ENCODE measurements around the gene PI16. TPM values are rescaled to one million over a fixed set of nuclear protein-coding genes. Genes with fewer than 3 reads are reported as not detected.

The PI16 gene
- total RNA-seq, 2 donors from 2014 or later: 1.2 to 2.6 TPM

GRCh38 chr6:37005827-37006567 lies 51.5 kb downstream of the PI16 start:
- no peak for TF ChIP-seq CTCF (IDR thresholded peaks at IDR 0.05)
- intact Hi-C loops (cut with DNase I): no loop called here
- Histone ChIP-seq H3K4me3 (peak overlapping the region; percentile 22), H3K4me1 (no peaks in the 10 kb centered on the region), H3K27ac (peak overlapping the region; percentile 24), H3K9me3 (no peaks in the 10 kb centered on the region), H3K36me3 (no peaks in the 10 kb centered on the region), H3K9ac (ENCODE audit: low read depth in 2 of 2, low read length in 2 of 2) (peak overlapping the region in 1 of 2 donors; percentile 39), H3K27me3 (no peaks in the 10 kb centered on the region)
- no peak for DNase-seq

- TF ChIP-seq CTCF (IDR thresholded peaks at IDR 0.05): no peak
- H3K27me3 ChIP-seq: no peaks in the 10 kb centered on the region
- no peaks in the 10 kb centered on the region for H3K36me3 ChIP-seq
- intact Hi-C loops (cut with DNase I): no loop called here
- no peaks in the 10 kb centered on the region for H3K9me3 ChIP-seq
- H3K27ac ChIP-seq: peak overlapping the region; percentile 41
- H3K9ac ChIP-seq (ENCODE audit: low read depth in 2 of 2, low read length in 2 of 2): peak overlapping the region in 1 of 2 donors; percentile 39
- no peak overlapping the region for H3K4me3 ChIP-seq
- DNase-seq: no peak
- H3K4me1 ChIP-seq: no peaks in the 10 kb centered on the region
Measured at GRCh38 chr6:37006793-37007339, 52.3 kb downstream of the PI16 start.

- intact Hi-C loops (cut with DNase I): no loop called here
- Histone ChIP-seq H3K36me3 (no peaks in the 10 kb centered on the region), H3K27me3 (no peaks in the 10 kb centered on the region), H3K27ac (peak overlapping the region; percentile 41), H3K9ac (ENCODE audit: low read depth in 2 of 2, low read length in 2 of 2) (no peak overlapping the region), H3K4me1 (no peaks in the 10 kb centered on the region), H3K4me3 (no peak overlapping the region), H3K9me3 (no peaks in the 10 kb centered on the region)
- DNase-seq: no peak
- no peak for TF ChIP-seq CTCF (IDR thresholded peaks at IDR 0.05)
Measured at GRCh38 chr6:37007340-37008043, 53.0 kb downstream of the PI16 start.

- DNase-seq: no peak
- H3K27ac ChIP-seq: no peak overlapping the region
- no peak for TF ChIP-seq CTCF (IDR thresholded peaks at IDR 0.05)
- H3K36me3 ChIP-seq: no peaks in the 10 kb centered on the region
- no peak overlapping the region for H3K9ac ChIP-seq (ENCODE audit: low read depth in 2 of 2, low read length in 2 of 2)
- H3K9me3 ChIP-seq: no peaks in the 10 kb centered on the region
- intact Hi-C loops (cut with DNase I): no loop called here
- no peaks in the 10 kb centered on the region for H3K27me3 ChIP-seq
- H3K4me1 ChIP-seq: no peaks in the 10 kb centered on the region
- no peak overlapping the region for H3K4me3 ChIP-seq
Measured at GRCh38 chr6:37008484-37009465, 54.2 kb downstream of the PI16 start.

GRCh38 chr6:37010402-37010892 lies 55.9 kb downstream of the PI16 start:
- no peak overlapping the region for H3K9ac ChIP-seq (ENCODE audit: low read depth in 2 of 2, low read length in 2 of 2)
- no peaks in the 10 kb centered on the region for H3K9me3 ChIP-seq
- H3K27me3 ChIP-seq: no peaks in the 10 kb centered on the region
- no peak for TF ChIP-seq CTCF (IDR thresholded peaks at IDR 0.05)
- intact Hi-C loops (cut with DNase I): no loop called here
- H3K4me3 ChIP-seq: no peak overlapping the region
- no peaks in the 10 kb centered on the region for H3K36me3 ChIP-seq
- no peak overlapping the region for H3K27ac ChIP-seq
- DNase-seq: no peak
- H3K4me1 ChIP-seq: no peaks in the 10 kb centered on the region
